NCI-H1092 treated with DMSO at 0.1 percent for 48 hours (cell line): ENCODE measurements around the gene DLL1.
"Not testable (repeated sequence)": the region's sequence is repeated elsewhere in the genome, so short reads cannot be mapped to it uniquely, and the experiment has no call there.

Source experiments
- DNase-seq: peaks from one replicate; lab custom pipeline; 2025; lab: John Stamatoyannopoulos, UW

The DLL1 gene

GRCh38 chr6:170290296-170291128 is at the start of gene DLL1:
Gene DLL1, minus strand, starts transcription at chr6:170291078. Its CDS starts 939 bp downstream, at chr6:170290139.
- DNase-seq = peak; percentile 90

GRCh38 chr6:170335199-170335598 is 44.3 kb upstream of the DLL1 start:
- DNase-seq = not testable (repeated sequence)

- DNase-seq = no peak
Measured at GRCh38 chr6:170329321-170329720, 38.4 kb upstream of the DLL1 start.

GRCh38 chr6:170317718-170318117 is 26.8 kb upstream of the DLL1 start:
- no peak for DNase-seq

- DNase-seq = no peak
Measured at GRCh38 chr6:170317076-170317475, 26.2 kb upstream of the DLL1 start.

- no peak for DNase-seq
Measured at GRCh38 chr6:170316071-170316470, 25.2 kb upstream of the DLL1 start.

- DNase-seq = no peak
Measured at GRCh38 chr6:170314983-170315382, 24.1 kb upstream of the DLL1 start.

GRCh38 chr6:170313716-170314295 is 22.9 kb upstream of the DLL1 start:
- DNase-seq = no peak

GRCh38 chr6:170312876-170313275 is 22.0 kb upstream of the DLL1 start:
- no peak for DNase-seq

GRCh38 chr6:170311696-170312095 is 20.8 kb upstream of the DLL1 start:
- no peak for DNase-seq

GRCh38 chr6:170308761-170309160 is 17.9 kb upstream of the DLL1 start:
- DNase-seq = no peak

GRCh38 chr6:170307080-170307545 is 16.2 kb upstream of the DLL1 start:
- DNase-seq = no peak

- DNase-seq = peak; percentile 99
Measured at GRCh38 chr6:170306324-170307079, 15.6 kb upstream of the DLL1 start, which contains the start of gene FAM120B. Gene FAM120B, plus strand, starts transcription at chr6:170306758. Its CDS starts 10,633 bp downstream, at chr6:170317391.

GRCh38 chr6:170305805-170306323 is 15.0 kb upstream of the DLL1 start:
- no peak for DNase-seq

- DNase-seq = no peak
Measured at GRCh38 chr6:170301184-170301583, 10.3 kb upstream of the DLL1 start.

- no peak for DNase-seq
Measured at GRCh38 chr6:170298688-170299087, 7.8 kb upstream of the DLL1 start.

GRCh38 chr6:170297576-170298330 is 6.9 kb upstream of the DLL1 start:
- DNase-seq = peak; percentile 54

GRCh38 chr6:170296746-170297575 is 6.1 kb upstream of the DLL1 start:
- peak; percentile 63 for DNase-seq

GRCh38 chr6:170296423-170296745 is 5.5 kb upstream of the DLL1 start:
- peak; percentile 46 for DNase-seq

- peak; percentile 72 for DNase-seq
Measured at GRCh38 chr6:170295510-170296422, 4.9 kb upstream of the DLL1 start.
